GM23338 (cell line): Measurements from ENCODE around the gene OAT. TPM values are rescaled to one million over a fixed set of nuclear protein-coding genes. Genes with fewer than 3 reads are reported as not detected.

Experiments used
- ATAC-seq: fragments of 200-7000 bp; cut with Tn5 transposase; 3 replicates; pipeline ENCODE4 v1.9.1; 2020
- DNase-seq: peaks from one replicate; pipeline ENCODE4 v3.0.0-alpha.2; 2015; ENCODE audit warnings: low spot score
- H2AFZ ChIP-seq: fragments of 200-600 bp; sonication (generic); 2 replicates; pipeline ENCODE4 v1.8.0; 2016; ENCODE audit warnings: antibody characterized with exemption, mild to moderate bottlenecking, moderate library complexity
- H3F3A ChIP-seq: fragments of 200-600 bp; sonication (generic); replicated peaks from 2 replicates; pipeline ENCODE4 v1.8.0; 2017; ENCODE audit warnings: antibody characterized with exemption, mixed run types, low read depth
- H3K27ac ChIP-seq: fragments of 200-600 bp; sonication (generic); 2 replicates; pipeline ENCODE4 v1.6.1; 2016; ENCODE audit warnings: low read depth
- H3K27me3 ChIP-seq: fragments of 200-600 bp; sonication (generic); 2 replicates; pipeline ENCODE4 v1.8.0; 2016; ENCODE audit warnings: mild to moderate bottlenecking, mixed run types, moderate library complexity; ENCODE audit not compliant: insufficient read depth
- H3K36me3 ChIP-seq: fragments of 200-600 bp; sonication (generic); 2 replicates; pipeline ENCODE4 v1.8.0; 2016; ENCODE audit warnings: mild to moderate bottlenecking; ENCODE audit not compliant: insufficient read depth
- H3K4me1 ChIP-seq: fragments of 200-600 bp; sonication (generic); 2 replicates; pipeline ENCODE4 v1.8.0; 2016; ENCODE audit warnings: mild to moderate bottlenecking, moderate library complexity; ENCODE audit not compliant: insufficient read depth
- H3K4me2 ChIP-seq: fragments of 200-600 bp; sonication (generic); 2 replicates; pipeline ENCODE4 v1.7.1; 2017; ENCODE audit warnings: mixed run types
- H3K4me3 ChIP-seq: fragments of 200-600 bp; sonication (generic); 2 replicates; pipeline ENCODE4 v1.6.1; 2016; ENCODE audit warnings: mixed run types
- H3K79me2 ChIP-seq: fragments of 200-600 bp; sonication (generic); replicated peaks from 2 replicates; pipeline ENCODE4 v1.8.0; 2017; ENCODE audit warnings: mild to moderate bottlenecking; ENCODE audit not compliant: insufficient read depth
- H3K9me2 ChIP-seq: fragments of 200-600 bp; sonication (generic); 2 replicates; pipeline ENCODE4 v1.8.0; 2017; ENCODE audit not compliant: insufficient read depth
- H4K20me1 ChIP-seq: fragments of 200-600 bp; sonication (generic); replicated peaks from 2 replicates; pipeline ENCODE4 v1.8.0; 2017; ENCODE audit warnings: mild to moderate bottlenecking; ENCODE audit not compliant: insufficient read depth
- H3K27ac Mint-ChIP-seq: 2 replicates; pipeline ENCODE4 v1.8.0; 2020; ENCODE audit warnings: inconsistent platforms, mild to moderate bottlenecking, moderate library complexity, mixed read lengths
- H3K27me3 Mint-ChIP-seq: 3 replicates; pipeline ENCODE4 v1.8.0; 2022; ENCODE audit warnings: low read depth, mild to moderate bottlenecking, moderate library complexity, mixed read lengths, inconsistent platforms; ENCODE audit not compliant: insufficient read depth, poor library complexity
- H3K36me3 Mint-ChIP-seq: 3 replicates; pipeline ENCODE4 v1.8.0; 2021; ENCODE audit warnings: low read depth, mild to moderate bottlenecking, inconsistent platforms, moderate library complexity, mixed read lengths
- H3K4me1 Mint-ChIP-seq: 3 replicates; pipeline ENCODE4 v1.8.0; 2020; ENCODE audit warnings: mild to moderate bottlenecking, inconsistent platforms, mixed read lengths
- H3K4me3 Mint-ChIP-seq: 3 replicates; pipeline ENCODE4 v1.8.0; 2021; ENCODE audit warnings: moderate library complexity, mild to moderate bottlenecking, inconsistent platforms, mixed read lengths
- H3K9me3 Mint-ChIP-seq: 3 replicates; pipeline ENCODE4 v1.8.0; 2020; ENCODE audit warnings: moderate library complexity, mild to moderate bottlenecking, inconsistent platforms, mixed read lengths
- CTCF ChIP-seq, 2 experiments: fragments of 200-600 bp in 1 of 2; sonication (generic) in 1 of 2; conservative IDR thresholded peaks; 2 replicates each; pipeline versions ENCODE4 v1.5.1 to v1.6.1; 2016 to 2017; ENCODE audit warnings: antibody characterized with exemption in 2 of 2, low read depth in 2 of 2, mild to moderate bottlenecking in 2 of 2, moderate library complexity in 1 of 2
- ETS1 ChIP-seq: IDR thresholded peaks from 2 replicates; pipeline ENCODE4 v1.6.1; 2016; ENCODE audit warnings: antibody characterized with exemption
- EZH2 ChIP-seq: fragments of 200-600 bp; sonication (generic); IDR thresholded peaks from one replicate; pipeline ENCODE4 v1.8.0; 2017; ENCODE audit warnings: antibody characterized with exemption, mild to moderate bottlenecking, low read depth; ENCODE audit not compliant: unreplicated experiment
- JUNB ChIP-seq: IDR thresholded peaks from one replicate; pipeline ENCODE4 v1.6.1; 2016; ENCODE audit warnings: antibody characterized with exemption; ENCODE audit not compliant: unreplicated experiment
- NANOG ChIP-seq: IDR thresholded peaks from 2 replicates; pipeline ENCODE4 v1.6.1; 2016; ENCODE audit warnings: antibody characterized with exemption, borderline replicate concordance
- POLR2AphosphoS5 ChIP-seq: IDR thresholded peaks from 2 replicates; pipeline ENCODE4 v1.6.1; 2016; ENCODE audit warnings: antibody characterized with exemption, low read depth
- REST ChIP-seq: IDR thresholded peaks from one replicate; pipeline ENCODE4 v1.6.1; 2018; ENCODE audit warnings: antibody characterized with exemption; ENCODE audit not compliant: unreplicated experiment
- STAT1 ChIP-seq: IDR thresholded peaks from one replicate; pipeline ENCODE4 v1.6.1; 2016; ENCODE audit warnings: antibody characterized with exemption; ENCODE audit not compliant: unreplicated experiment
- ZNF331 ChIP-seq: fragments of 250-450 bp; sonication (Bioruptor Pico); IDR thresholded peaks from 2 replicates; pipeline ENCODE4 v1.5.0; 2020; ENCODE audit warnings: low read depth, mild to moderate bottlenecking, moderate library complexity
- ZNF462 ChIP-seq: fragments of 250-450 bp; sonication (Bioruptor Pico); IDR thresholded peaks from 2 replicates; pipeline ENCODE4 v1.5.0; 2020; ENCODE audit warnings: mild to moderate bottlenecking, moderate library complexity
- polyA plus RNA-seq: library from polyadenylated mRNA; unstranded; fragments of >200 nt; fragmentation: Nextera tagmentation; extraction: Ambion mirVana; gene quantifications from 2 replicates; pipeline ENCODE4 v1.2.1, GENCODE V29; 2016
- total RNA-seq: library from RNA; depleted of rRNA; stranded (reverse); fragments of >200 nt; shearing (Covaris generic); gene quantifications from 2 replicates; pipeline ENCODE4 v1.2.3, GENCODE V29; 2014

Gene OAT
- total and polyA plus RNA-seq, 2 experiments from 2014 or later, result 131 to 139 TPM

- Histone ChIP-seq H3F3A (no peaks in the 10 kb centered on the region), H3K9me2 (peaks cover 3% of the 10 kb centered on the region; the same call in 1 of the 2 replicates), H4K20me1 (no peaks in the 10 kb centered on the region), H3K4me1 (peaks cover 7% of the 10 kb centered on the region), H3K4me3 (no peak overlapping the region), H3K4me2 (no peak overlapping the region), H3K79me2 (no peaks in the 10 kb centered on the region), H3K27ac (no peak overlapping the region), H3K36me3 (no peaks in the 10 kb centered on the region), H2AFZ (no peak overlapping the region), H3K27me3 (no peaks in the 10 kb centered on the region)
- no peak for DNase-seq
- TF ChIP-seq POLR2AphosphoS5 (no peak), JUNB (no peak), CTCF (conservative IDR thresholded peaks at IDR 0.05; ENCODE audit: low read depth in 2 of 2) (no peak), ETS1 (no peak)
- no peaks in the 10 kb centered on the region for H3K36me3 Mint-ChIP-seq
- ATAC-seq, result no peak
- no peak overlapping the region for H3K4me3 Mint-ChIP-seq
- H3K9me3 Mint-ChIP-seq, result no peaks in the 10 kb centered on the region
- H3K27me3 Mint-ChIP-seq, result peaks cover 10% of the 10 kb centered on the region
- no peak overlapping the region for H3K27ac Mint-ChIP-seq
- peaks cover 16% of the 10 kb centered on the region for H3K4me1 Mint-ChIP-seq
These were observed 52.4 kb downstream of the OAT start for GRCh38 chr10:124366343-124366742.

GRCh38 chr10:124364674-124365073, 54.0 kb downstream of the OAT start:
- no peak for ATAC-seq
- H3K27me3 ChIP-seq, result no peaks in the 10 kb centered on the region
- H3K79me2 ChIP-seq, result no peaks in the 10 kb centered on the region
- no peak for DNase-seq
- no peak overlapping the region for H3K27ac Mint-ChIP-seq
- peaks cover 7% of the 10 kb centered on the region for H3K4me1 ChIP-seq
- no peaks in the 10 kb centered on the region for H3F3A ChIP-seq
- peaks cover 10% of the 10 kb centered on the region for H3K27me3 Mint-ChIP-seq
- peaks cover 16% of the 10 kb centered on the region for H3K4me1 Mint-ChIP-seq
- H3K9me2 ChIP-seq, result no peaks in the 10 kb centered on the region
- no peak overlapping the region for H2AFZ ChIP-seq
- H3K4me3 ChIP-seq, result no peak overlapping the region
- H3K9me3 Mint-ChIP-seq, result no peaks in the 10 kb centered on the region; the same call in 2 of the 3 replicates
- H3K36me3 ChIP-seq, result no peaks in the 10 kb centered on the region
- no peaks in the 10 kb centered on the region for H3K36me3 Mint-ChIP-seq
- H3K4me3 Mint-ChIP-seq, result no peak overlapping the region
- no peak overlapping the region for H3K4me2 ChIP-seq
- H3K27ac ChIP-seq, result no peak overlapping the region
- no peaks in the 10 kb centered on the region for H4K20me1 ChIP-seq
- no peak for TF ChIP-seq NANOG
- no peak for TF ChIP-seq JUNB
- TF ChIP-seq REST, result no peak
- TF ChIP-seq STAT1, result no peak
- no peak for TF ChIP-seq ZNF331 (CRISPR knock-in tag)
- no peak for TF ChIP-seq ZNF462
- TF ChIP-seq EZH2, result no peak
